Activated CD4-positive, alpha-beta T cell treated with anti-CD3 and anti-CD28 coated beads, Interleukin-2, amount 50 U/mL, for 16 hours (primary cell): ENCODE data around the gene BTBD16.

ENCODE experiments used
- DNase-seq: peaks from one replicate; pipeline ENCODE4 v3.0.0-alpha.2; 2020

The BTBD16 gene

GRCh38 chr10:122376364-122376961, 105.4 kb downstream of the BTBD16 start:
- DNase-seq = no peak

GRCh38 chr10:122379041-122379440, 107.9 kb downstream of the BTBD16 start:
- DNase-seq = no peak

GRCh38 chr10:122379537-122379936, 108.4 kb downstream of the BTBD16 start:
- DNase-seq = no peak

GRCh38 chr10:122380703-122381102, 109.6 kb downstream of the BTBD16 start:
- DNase-seq = no peak

- no peak for DNase-seq
These were observed 110.6 kb downstream of the BTBD16 start for GRCh38 chr10:122381680-122382079.

DNA sequence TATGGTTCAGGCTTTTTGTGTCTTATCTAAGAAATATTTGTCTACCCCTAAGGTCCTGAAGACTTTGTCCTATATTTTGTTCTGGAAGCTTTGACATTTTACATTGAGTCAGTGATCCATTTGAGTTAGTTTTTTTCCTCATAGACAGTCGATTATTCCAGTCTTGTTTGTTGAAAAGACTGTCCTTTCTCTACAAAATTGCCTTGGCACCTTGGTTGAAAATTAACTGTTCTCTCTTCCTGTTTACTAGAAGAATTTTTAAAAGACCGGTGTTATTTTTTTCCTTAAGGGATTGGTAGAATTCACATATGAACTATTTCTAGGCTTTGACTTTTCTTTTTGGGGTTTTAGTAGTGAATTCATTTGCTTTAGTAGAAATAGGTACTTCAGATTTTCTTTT, 115.4 kb downstream of the BTBD16 start:
- DNase-seq = no peak

DNA sequence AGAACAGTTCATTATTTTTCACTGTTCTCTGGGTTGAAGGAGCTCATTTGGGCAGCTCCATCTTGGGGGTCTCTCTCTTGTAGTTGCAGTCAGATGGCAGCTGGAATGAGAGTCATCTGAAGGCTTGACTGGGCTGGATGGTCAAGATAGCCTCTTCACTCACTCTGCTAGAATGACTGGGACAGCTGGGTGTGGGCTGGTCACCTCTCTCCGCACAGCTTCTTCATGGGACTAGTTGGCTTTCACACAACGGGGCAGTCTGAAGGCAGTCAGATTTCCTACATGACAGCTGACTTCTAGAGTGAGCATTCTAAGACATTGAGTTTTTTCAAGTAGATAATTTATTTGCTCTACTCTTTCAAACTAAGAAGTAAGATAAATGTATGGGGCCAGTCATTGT, 116.5 kb downstream of the BTBD16 start:
- DNase-seq = no peak
